Measurements from ENCODE around the gene ARL10. TPM values are rescaled to one million over a fixed set of nuclear protein-coding genes. Genes with fewer than 3 reads are reported as not detected.

Gene ARL10
- total RNA-seq: 1 to 10 TPM; 8.0 to 8.2 TPM
- long read RNA-seq, partial matches to known transcripts: 0 of 1 reads
- long read RNA-seq, other reads (novel, unspliced or antisense): 1 of 1 reads

GRCh38 chr5:176365351-176366231, at the start of gene ARL10:
TSS of gene ARL10 (plus strand) at chr5:176365487. CDS start at chr5:176365564, 77 bp downstream.
- intact Hi-C loops (cut with DNase I): no loop called here
- DNase-seq (peak; percentile 55), ATAC-seq (peak; percentile 56 to 65)

- DNase-seq: no peak
- no peak for ATAC-seq
- intact Hi-C loops (cut with DNase I): no loop called here
These were observed 47.5 kb upstream of the ARL10 start for GRCh38 chr5:176317534-176318374.

GRCh38 chr5:176319827-176320554, 45.3 kb upstream of the ARL10 start:
- DNase-seq (no peak), ATAC-seq (no peak)
- intact Hi-C loops (cut with DNase I): no loop called here

- intact Hi-C loops (cut with DNase I): no loop called here
- DNase-seq (no peak), ATAC-seq (no peak)
These were observed 44.7 kb upstream of the ARL10 start for GRCh38 chr5:176320577-176320976.

- no peak for DNase-seq
- intact Hi-C loops (cut with DNase I): no loop called here
- no peak for ATAC-seq
These were observed 31.1 kb upstream of the ARL10 start for GRCh38 chr5:176334031-176334770.

GRCh38 chr5:176337913-176338312, 27.4 kb upstream of the ARL10 start:
- DNase-seq: no peak
- ATAC-seq: no peak
- intact Hi-C loops (cut with DNase I): no loop called here

- intact Hi-C loops (cut with DNase I): no loop called here
- DNase-seq (no peak), ATAC-seq (no peak)
These were observed 26.0 kb upstream of the ARL10 start for GRCh38 chr5:176339304-176339703.

- intact Hi-C loops (cut with DNase I): no loop called here
- DNase-seq: no peak
- ATAC-seq: no peak
These were observed 23.7 kb upstream of the ARL10 start for GRCh38 chr5:176341325-176342157.

GRCh38 chr5:176342158-176342483, 23.2 kb upstream of the ARL10 start:
- intact Hi-C loops (cut with DNase I): no loop called here
- ATAC-seq (no peak), DNase-seq (no peak)

- intact Hi-C loops (cut with DNase I): no loop called here
- no peak for DNase-seq
- ATAC-seq: no peak
These were observed 22.4 kb upstream of the ARL10 start for GRCh38 chr5:176342766-176343458.

GRCh38 chr5:176350416-176350815, 14.9 kb upstream of the ARL10 start:
- ATAC-seq (no peak), DNase-seq (no peak)
- intact Hi-C loops (cut with DNase I): no loop called here

GRCh38 chr5:176352116-176352878, 13.0 kb upstream of the ARL10 start:
- no peak for DNase-seq
- ATAC-seq: no peak
- intact Hi-C loops (cut with DNase I): no loop called here

- no peak for DNase-seq
- intact Hi-C loops (cut with DNase I): no loop called here
- no peak for ATAC-seq
These were observed 11.8 kb upstream of the ARL10 start for GRCh38 chr5:176353533-176353932.

- intact Hi-C loops (cut with DNase I): no loop called here
- no peak for DNase-seq
- no peak for ATAC-seq
These were observed 9.7 kb upstream of the ARL10 start for GRCh38 chr5:176355400-176356178.

- DNase-seq (no peak), ATAC-seq (no peak)
- intact Hi-C loops (cut with DNase I): no loop called here
These were observed 9.1 kb upstream of the ARL10 start for GRCh38 chr5:176356179-176356566.

- ATAC-seq (no peak), DNase-seq (no peak)
- intact Hi-C loops (cut with DNase I): no loop called here
These were observed 5.6 kb upstream of the ARL10 start for GRCh38 chr5:176359658-176360057.

Measured in left cardiac atrium (tissue), 4 donors.